Endothelial cell (in vitro differentiated cells): ENCODE measurements around the gene TH. TPM values are rescaled to one million over a fixed set of nuclear protein-coding genes. Genes with fewer than 3 reads are reported as not detected.
"Not testable (repeated sequence)": the region's sequence is repeated elsewhere in the genome, so short reads cannot be mapped to it uniquely, and the experiment has no call there.

Source experiments
- DNase-seq: peaks from one replicate; pipeline ENCODE4 v3.0.0; 2021; ENCODE audit warnings: low spot score
- H3K27ac Mint-ChIP-seq: one replicate; pipeline ENCODE4 v1.8.0; 2021; ENCODE audit warnings: mixed read lengths, inconsistent platforms; ENCODE audit not compliant: unreplicated experiment
- H3K27me3 Mint-ChIP-seq: one replicate; pipeline ENCODE4 v1.8.0; 2021; ENCODE audit warnings: mild to moderate bottlenecking, moderate library complexity, mixed read lengths, inconsistent platforms; ENCODE audit not compliant: unreplicated experiment
- H3K36me3 Mint-ChIP-seq: one replicate; pipeline ENCODE4 v1.8.0; 2021; ENCODE audit warnings: mild to moderate bottlenecking, low read depth, mixed read lengths, inconsistent platforms; ENCODE audit not compliant: unreplicated experiment
- H3K4me1 Mint-ChIP-seq: one replicate; pipeline ENCODE4 v1.8.0; 2021; ENCODE audit warnings: mild to moderate bottlenecking, mixed read lengths, inconsistent platforms; ENCODE audit not compliant: unreplicated experiment
- H3K4me3 Mint-ChIP-seq: one replicate; pipeline ENCODE4 v1.8.0; 2021; ENCODE audit warnings: mild to moderate bottlenecking, mixed read lengths, inconsistent platforms; ENCODE audit not compliant: unreplicated experiment
- H3K9me3 Mint-ChIP-seq: one replicate; pipeline ENCODE4 v1.8.0; 2021; ENCODE audit warnings: mixed read lengths, inconsistent platforms; ENCODE audit not compliant: unreplicated experiment
- CTCF ChIP-seq: fragments of 200-600 bp; sonication (generic); IDR thresholded peaks from one replicate; pipeline ENCODE4 v1.5.0; 2021; ENCODE audit warnings: antibody characterized with exemption; ENCODE audit not compliant: unreplicated experiment
- total RNA-seq: library from RNA; stranded (reverse); fragmentation: NEBNext Ultra II Directional; extraction: Animal tissue kit (Norgen Biotek cat#: 25700); gene quantifications from one replicate; pipeline ENCODE4 v1.2.1, GENCODE V29; 2021; ENCODE audit not compliant: unreplicated experiment

Gene TH
- total RNA-seq, 1 donor from 2014 or later: not detected

- Mint-ChIP-seq H3K4me3 (no peak overlapping the region), H3K4me1 (no peaks in the 10 kb centered on the region), H3K36me3 (no peaks in the 10 kb centered on the region), H3K27ac (no peak overlapping the region), H3K9me3 (no peaks in the 10 kb centered on the region), H3K27me3 (peaks cover 8% of the 10 kb centered on the region)
- TF ChIP-seq CTCF: no peak
- DNase-seq: no peak
These were observed 9.3 kb upstream of the TH start for GRCh38 chr11:2180789-2181370.

DNA sequence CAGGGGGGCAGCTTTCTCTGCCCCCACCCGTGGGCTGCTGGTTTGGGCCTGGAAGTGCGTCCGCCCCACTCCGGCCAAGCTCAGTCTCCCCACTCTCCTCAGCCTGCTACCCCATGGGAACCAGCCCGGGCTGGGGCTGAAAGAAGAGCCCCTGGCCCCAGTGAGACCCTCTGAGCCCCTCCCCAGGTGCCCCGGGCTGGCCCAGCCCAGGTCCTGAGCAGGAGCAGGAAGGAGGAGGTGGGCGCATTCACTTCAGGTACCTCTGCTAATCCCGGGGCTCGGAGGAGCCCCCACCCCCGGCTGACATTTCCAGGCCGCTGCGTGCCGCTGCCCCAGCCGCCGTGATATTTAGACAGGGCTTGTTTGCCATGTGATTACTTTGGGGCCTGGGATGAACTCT, 8.7 kb upstream of the TH start:
- no peaks in the 10 kb centered on the region for H3K9me3 Mint-ChIP-seq
- no peak for DNase-seq
- no peaks in the 10 kb centered on the region for H3K36me3 Mint-ChIP-seq
- H3K27ac Mint-ChIP-seq: no peak overlapping the region
- no peak overlapping the region for H3K4me3 Mint-ChIP-seq
- H3K27me3 Mint-ChIP-seq: peaks cover 8% of the 10 kb centered on the region
- TF ChIP-seq CTCF: no peak
- H3K4me1 Mint-ChIP-seq: no peaks in the 10 kb centered on the region

DNA sequence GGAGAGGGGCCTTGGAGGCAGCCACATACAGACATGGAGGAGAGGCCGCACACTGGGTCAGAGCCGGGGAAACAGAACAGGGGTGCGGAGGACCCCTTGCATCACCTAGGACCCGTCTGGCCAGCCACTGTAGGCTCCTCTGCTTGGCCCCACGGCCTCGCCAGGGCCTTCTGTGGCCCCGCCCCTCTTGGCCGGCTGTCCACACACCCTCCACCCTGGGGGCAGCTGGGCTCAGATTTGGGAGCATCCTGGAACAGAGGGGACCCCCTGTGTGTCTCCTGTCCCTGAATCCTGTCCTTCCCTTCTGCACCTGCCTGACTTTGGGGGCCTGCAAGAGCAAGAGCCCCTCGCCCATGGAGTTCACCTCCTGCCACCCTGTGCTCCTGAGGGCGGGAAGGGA, 7.9 kb upstream of the TH start:
- no peaks in the 10 kb centered on the region for H3K9me3 Mint-ChIP-seq
- no peaks in the 10 kb centered on the region for H3K36me3 Mint-ChIP-seq
- peaks cover 8% of the 10 kb centered on the region for H3K27me3 Mint-ChIP-seq
- DNase-seq: no peak
- H3K4me3 Mint-ChIP-seq: no peak overlapping the region
- H3K27ac Mint-ChIP-seq: no peak overlapping the region
- no peak for TF ChIP-seq CTCF
- no peaks in the 10 kb centered on the region for H3K4me1 Mint-ChIP-seq

DNA sequence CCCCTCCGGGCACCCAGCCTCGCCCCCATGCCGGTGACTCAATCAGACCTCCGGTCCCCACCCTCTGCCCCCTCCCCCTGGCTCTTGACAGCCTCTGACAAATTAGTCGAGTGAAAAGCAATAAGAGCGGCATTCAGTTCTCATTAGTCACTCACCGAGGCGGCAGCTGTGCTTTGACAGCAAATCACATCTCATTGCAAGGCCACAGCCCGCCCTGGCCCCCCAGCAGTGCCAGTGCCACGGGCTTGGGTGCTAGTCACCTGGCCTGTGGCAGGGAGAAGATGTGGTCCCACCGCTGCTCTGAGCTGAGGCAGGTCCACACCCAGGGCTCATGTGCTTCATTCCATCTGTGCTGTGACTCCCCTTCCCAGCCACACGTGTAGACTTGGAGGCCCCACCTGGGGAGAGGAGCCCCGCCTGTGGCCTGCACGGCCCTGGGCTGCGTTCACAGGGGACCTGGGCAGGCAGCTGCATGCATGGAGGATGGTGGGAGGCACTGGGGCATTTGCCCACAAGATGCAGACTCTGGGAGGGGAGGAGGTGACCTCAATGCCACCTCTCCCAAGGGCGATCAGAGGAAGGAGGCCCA, 7.4 kb upstream of the TH start:
- H3K27me3 Mint-ChIP-seq: peaks cover 8% of the 10 kb centered on the region
- TF ChIP-seq CTCF: no peak
- no peak overlapping the region for H3K4me3 Mint-ChIP-seq
- no peaks in the 10 kb centered on the region for H3K4me1 Mint-ChIP-seq
- no peaks in the 10 kb centered on the region for H3K9me3 Mint-ChIP-seq
- no peak for DNase-seq
- no peak overlapping the region for H3K27ac Mint-ChIP-seq
- H3K36me3 Mint-ChIP-seq: no peaks in the 10 kb centered on the region

- H3K4me1 Mint-ChIP-seq, H3K36me3 Mint-ChIP-seq, H3K27me3 Mint-ChIP-seq, DNase-seq, H3K27ac Mint-ChIP-seq, H3K9me3 Mint-ChIP-seq, H3K4me3 Mint-ChIP-seq: not testable (repeated sequence)
These were observed 6.6 kb upstream of the TH start for GRCh38 chr11:2178055-2178773.
